Stimulated activated naive CD8-positive, alpha-beta T cell treated with anti-CD3 and anti-CD28 coated beads, Interleukin-15, amount 100 ng/mL, for 72 hours (primary cell): ENCODE measurements around the gene ECE2.
A peak's percentile ranks its signal among the peaks of the same experiment; 100 is the strongest.

Source experiments
- ATAC-seq: fragments of 150-1000 bp; cut with Tn5 transposase; 2 replicates; pipeline ENCODE4 v1.10.0; 2021; ENCODE audit warnings: mild to moderate bottlenecking, moderate library complexity
- DNase-seq, 2 donors: peaks; one replicate each; pipeline ENCODE4 v3.0.0; 2021 to 2022
- H3K27ac Mint-ChIP-seq, 2 donors: one replicate each; pipeline ENCODE4 v1.8.0; 2022; ENCODE audit warnings: mild to moderate bottlenecking in 2 of 2, mixed read lengths in 2 of 2, moderate library complexity in 2 of 2
- H3K27me3 Mint-ChIP-seq: one replicate; pipeline ENCODE4 v1.8.0; 2022; ENCODE audit warnings: mixed read lengths
- H3K4me1 Mint-ChIP-seq: one replicate; pipeline ENCODE4 v1.8.0; 2022; ENCODE audit warnings: mild to moderate bottlenecking, mixed read lengths
- H3K4me3 Mint-ChIP-seq, 2 donors: one replicate each; pipeline ENCODE4 v1.8.0; 2022; ENCODE audit warnings: mild to moderate bottlenecking in 2 of 2, mixed read lengths in 2 of 2, moderate library complexity in 1 of 2
- H3K9me3 Mint-ChIP-seq, 2 donors: one replicate each; pipeline ENCODE4 v1.8.0; 2022; ENCODE audit warnings: mixed read lengths in 2 of 2

Gene ECE2

GRCh38 chr3:184314363-184314699 is 38.5 kb downstream of the ECE2 start, which contains the start of gene EIF4G1:
Gene EIF4G1, plus strand, starts transcription at chr3:184314606. Its CDS starts 1,191 bp downstream, at chr3:184315797.
- Mint-ChIP-seq H3K9me3 (no peaks in the 10 kb centered on the region), H3K4me1 (peaks cover 36% of the 10 kb centered on the region), H3K4me3 (peak within 1 kb of the TSS; percentile 74 to 89), H3K27me3 (no peaks in the 10 kb centered on the region), H3K27ac (peak within 1 kb of the TSS; percentile 94 to 95)
- DNase-seq (peak; percentile 90 to 91), ATAC-seq (peak; percentile 89)

GRCh38 chr3:184314700-184315542 is 39.1 kb downstream of the ECE2 start:
- peak overlapping the region; percentile 74 to 89 for H3K4me3 Mint-ChIP-seq
- no peaks in the 10 kb centered on the region for H3K9me3 Mint-ChIP-seq
- DNase-seq: peak; percentile 55 to 62
- no peaks in the 10 kb centered on the region for H3K27me3 Mint-ChIP-seq
- ATAC-seq: peak; percentile 67
- H3K27ac Mint-ChIP-seq: peak overlapping the region; percentile 94 to 95
- peaks cover 42% of the 10 kb centered on the region for H3K4me1 Mint-ChIP-seq

- H3K4me1 Mint-ChIP-seq: peaks cover 42% of the 10 kb centered on the region
- H3K27me3 Mint-ChIP-seq: no peaks in the 10 kb centered on the region
- peak overlapping the region; percentile 67 to 78 for H3K4me3 Mint-ChIP-seq
- peak; percentile 10 for ATAC-seq
- no peaks in the 10 kb centered on the region for H3K9me3 Mint-ChIP-seq
- DNase-seq: no peak
- H3K27ac Mint-ChIP-seq: peak overlapping the region; percentile 71 to 94
Observed at GRCh38 chr3:184315543-184315867, 39.7 kb downstream of the ECE2 start.

- ATAC-seq: peak; percentile 2
- H3K4me3 Mint-ChIP-seq: peak overlapping the region; percentile 67 to 78
Observed at GRCh38 chr3:184315871-184316661, 40.2 kb downstream of the ECE2 start.

GRCh38 chr3:184316792-184317191 is 41.0 kb downstream of the ECE2 start:
- no peak for ATAC-seq
- no peaks in the 10 kb centered on the region for H3K27me3 Mint-ChIP-seq
- H3K4me1 Mint-ChIP-seq: peaks cover 47% of the 10 kb centered on the region
- H3K9me3 Mint-ChIP-seq: no peaks in the 10 kb centered on the region
- no peak for DNase-seq
- H3K27ac Mint-ChIP-seq: peak overlapping the region; percentile 71 to 90
- peak overlapping the region; percentile 67 to 78 for H3K4me3 Mint-ChIP-seq

More at GRCh38 chr3:184315871-184316661, 40.2 kb downstream of the ECE2 start:
- no peaks in the 10 kb centered on the region for H3K9me3 Mint-ChIP-seq
- no peak for DNase-seq
- peak overlapping the region; percentile 71 to 94 for H3K27ac Mint-ChIP-seq
- H3K4me1 Mint-ChIP-seq: peaks cover 42% of the 10 kb centered on the region
- H3K27me3 Mint-ChIP-seq: no peaks in the 10 kb centered on the region

GRCh38 chr3:184317201-184317600 is 41.4 kb downstream of the ECE2 start:
- no peak for ATAC-seq
- peaks cover 51% of the 10 kb centered on the region for H3K4me1 Mint-ChIP-seq
- DNase-seq: no peak
- H3K9me3 Mint-ChIP-seq: no peaks in the 10 kb centered on the region
- no peaks in the 10 kb centered on the region for H3K27me3 Mint-ChIP-seq
- peak overlapping the region; percentile 55 to 78 for H3K4me3 Mint-ChIP-seq
- H3K27ac Mint-ChIP-seq: peak overlapping the region; percentile 24 to 86

- ATAC-seq: peak; percentile 57
- DNase-seq: peak in 1 of 2 donors; percentile 30
- no peak overlapping the region for H3K4me3 Mint-ChIP-seq
- no peaks in the 10 kb centered on the region for H3K27me3 Mint-ChIP-seq
- H3K27ac Mint-ChIP-seq: peak overlapping the region; percentile 43 to 55
- H3K9me3 Mint-ChIP-seq: no peaks in the 10 kb centered on the region
- peaks cover 77% of the 10 kb centered on the region for H3K4me1 Mint-ChIP-seq
Observed at GRCh38 chr3:184320104-184320445, 44.3 kb downstream of the ECE2 start.

GRCh38 chr3:184321666-184322065 is 45.8 kb downstream of the ECE2 start:
- H3K9me3 Mint-ChIP-seq: no peaks in the 10 kb centered on the region
- H3K27ac Mint-ChIP-seq: peak overlapping the region; percentile 63 to 81
- H3K4me1 Mint-ChIP-seq: peaks cover 77% of the 10 kb centered on the region
- no peaks in the 10 kb centered on the region for H3K27me3 Mint-ChIP-seq
- ATAC-seq (no peak), DNase-seq (no peak)
- H3K4me3 Mint-ChIP-seq: no peak overlapping the region

GRCh38 chr3:184322731-184323487 is 47.1 kb downstream of the ECE2 start:
- Mint-ChIP-seq H3K27me3 (no peaks in the 10 kb centered on the region), H3K4me3 (no peak overlapping the region), H3K27ac (peak overlapping the region in 1 of 2 donors; percentile 93), H3K4me1 (peaks cover 77% of the 10 kb centered on the region), H3K9me3 (no peaks in the 10 kb centered on the region)
- ATAC-seq (no peak), DNase-seq (no peak)

GRCh38 chr3:184323696-184324095 is 47.9 kb downstream of the ECE2 start:
- Mint-ChIP-seq H3K27ac (peak overlapping the region in 1 of 2 donors; percentile 93), H3K4me3 (no peak overlapping the region), H3K9me3 (no peaks in the 10 kb centered on the region), H3K27me3 (no peaks in the 10 kb centered on the region), H3K4me1 (peaks cover 77% of the 10 kb centered on the region)
- no peak for DNase-seq
- no peak for ATAC-seq

GRCh38 chr3:184325269-184325668 is 49.4 kb downstream of the ECE2 start:
- DNase-seq (no peak), ATAC-seq (no peak)
- Mint-ChIP-seq H3K4me3 (no peak overlapping the region), H3K27me3 (no peaks in the 10 kb centered on the region), H3K4me1 (peaks cover 77% of the 10 kb centered on the region), H3K27ac (peak overlapping the region; percentile 30 to 66), H3K9me3 (no peaks in the 10 kb centered on the region)

GRCh38 chr3:184325715-184326369 is 50.0 kb downstream of the ECE2 start:
- Mint-ChIP-seq H3K27ac (peak overlapping the region in 1 of 2 donors; percentile 66), H3K9me3 (no peaks in the 10 kb centered on the region), H3K27me3 (no peaks in the 10 kb centered on the region), H3K4me1 (peaks cover 78% of the 10 kb centered on the region), H3K4me3 (no peak overlapping the region)
- ATAC-seq: peak; percentile 70
- DNase-seq: no peak

GRCh38 chr3:184327171-184327570 is 51.3 kb downstream of the ECE2 start:
- Mint-ChIP-seq H3K4me3 (no peak overlapping the region), H3K27me3 (no peaks in the 10 kb centered on the region), H3K9me3 (no peaks in the 10 kb centered on the region), H3K27ac (peak overlapping the region in 1 of 2 donors; percentile 68), H3K4me1 (peaks cover 83% of the 10 kb centered on the region)
- DNase-seq (no peak), ATAC-seq (no peak)

GRCh38 chr3:184328516-184328915 is 52.7 kb downstream of the ECE2 start:
- H3K27ac Mint-ChIP-seq: no peak overlapping the region
- DNase-seq (no peak), ATAC-seq (no peak)
- no peaks in the 10 kb centered on the region for H3K9me3 Mint-ChIP-seq
- no peaks in the 10 kb centered on the region for H3K27me3 Mint-ChIP-seq
- H3K4me3 Mint-ChIP-seq: no peak overlapping the region
- H3K4me1 Mint-ChIP-seq: peaks cover 85% of the 10 kb centered on the region
